ELF-1 (cell line): ENCODE data around the gene CFAP53.

Experiments used
- DNase-seq: peaks from one replicate; pipeline ENCODE4 v3.0.0-alpha.2; 2016; ENCODE audit warnings: low read depth, low spot score

Gene CFAP53

GRCh38 chr18:50287441-50288347 lies 21.4 kb upstream of the CFAP53 start, which contains the start of gene CXXC1:
TSS of gene CXXC1 (minus strand) at chr18:50287692. CDS start at chr18:50287589, 103 bp downstream.
- peak; percentile 100 for DNase-seq

- no peak for DNase-seq
Observed at GRCh38 chr18:50287028-50287440, 20.7 kb upstream of the CFAP53 start.

- DNase-seq = peak; percentile 30
Observed at GRCh38 chr18:50286391-50287027, 20.2 kb upstream of the CFAP53 start.

- no peak for DNase-seq
Observed at GRCh38 chr18:50285631-50286321, 19.5 kb upstream of the CFAP53 start.

- no peak for DNase-seq
Observed at GRCh38 chr18:50285071-50285470, 18.8 kb upstream of the CFAP53 start.

GRCh38 chr18:50284255-50284885 lies 18.1 kb upstream of the CFAP53 start:
- DNase-seq = no peak

- no peak for DNase-seq
Observed at GRCh38 chr18:50283469-50284209, 17.3 kb upstream of the CFAP53 start.

GRCh38 chr18:50282521-50283335 lies 16.4 kb upstream of the CFAP53 start:
- DNase-seq = no peak

- DNase-seq = no peak
Observed at GRCh38 chr18:50281972-50282520, 15.8 kb upstream of the CFAP53 start.

- DNase-seq = peak; percentile 98
Observed at GRCh38 chr18:50281295-50281971, 15.1 kb upstream of the CFAP53 start, which contains the start of gene MBD1. TSS of gene MBD1 (minus strand) at chr18:50281523. CDS start at chr18:50279992, 1,531 bp downstream.

GRCh38 chr18:50280707-50281294 lies 14.5 kb upstream of the CFAP53 start:
- DNase-seq = no peak

- no peak for DNase-seq
Observed at GRCh38 chr18:50279752-50280151, 13.5 kb upstream of the CFAP53 start.

- DNase-seq = no peak
Observed at GRCh38 chr18:50277942-50278341, 11.6 kb upstream of the CFAP53 start.

- no peak for DNase-seq
Observed at GRCh38 chr18:50276452-50276851, 10.2 kb upstream of the CFAP53 start.

GRCh38 chr18:50275503-50276036 lies 9.3 kb upstream of the CFAP53 start:
- no peak for DNase-seq

- DNase-seq = no peak
Observed at GRCh38 chr18:50274941-50275340, 8.6 kb upstream of the CFAP53 start.

GRCh38 chr18:50274044-50274442 lies 7.7 kb upstream of the CFAP53 start:
- no peak for DNase-seq
